Activated B cell treated with CpG ODN at 0.5 μM for 24 hours (primary cell): Measurements from ENCODE around the gene SSH2. TPM values are rescaled to one million over a fixed set of nuclear protein-coding genes. Genes with fewer than 3 reads are reported as not detected.

ENCODE experiments used
- ATAC-seq: fragments of 200-7000 bp; cut with Tn5 transposase; one replicate; pipeline ENCODE4 v1.10.0; 2021; ENCODE audit warnings: low read depth, mild to moderate bottlenecking, moderate library complexity
- CTCF ChIA-PET: fragments of 350-600 bp; sonication (Branson Sonifier 250); formaldehyde crosslinking; loops from one replicate; lab custom pipeline; 2021; ENCODE audit warnings: antibody characterized with exemption; lab: Charles Lee
- POLR2A ChIA-PET: fragments of 350-600 bp; sonication (Branson Sonifier 250); formaldehyde crosslinking; loops from one replicate; lab custom pipeline; 2021; ENCODE audit warnings: antibody characterized with exemption; lab: Charles Lee
- DNase-seq: peaks from one replicate; pipeline ENCODE4 v3.0.0; 2022
- H3K27ac Mint-ChIP-seq: one replicate; pipeline ENCODE4 v1.8.0; 2020; ENCODE audit warnings: mixed read lengths
- H3K27me3 Mint-ChIP-seq: one replicate; pipeline ENCODE4 v1.8.0; 2021; ENCODE audit warnings: mixed read lengths
- H3K36me3 Mint-ChIP-seq: one replicate; pipeline ENCODE4 v1.8.0; 2021; ENCODE audit warnings: low read depth, mixed read lengths
- H3K4me1 Mint-ChIP-seq: one replicate; pipeline ENCODE4 v1.8.0; 2021; ENCODE audit warnings: mixed read lengths
- H3K4me3 Mint-ChIP-seq: one replicate; pipeline ENCODE4 v1.8.0; 2020; ENCODE audit warnings: mild to moderate bottlenecking, mixed read lengths
- H3K9me3 Mint-ChIP-seq: one replicate; pipeline ENCODE4 v1.8.0; 2020; ENCODE audit warnings: mixed read lengths
- CTCF ChIP-seq: fragments of 200-600 bp; IDR thresholded peaks from one replicate; pipeline ENCODE4 v1.8.0; 2022; ENCODE audit warnings: antibody characterized with exemption, mild to moderate bottlenecking
- intact Hi-C: fragments of 100-400 bp; cut with micrococcal nuclease; formaldehyde crosslinking; loops from one replicate; pipeline ENCODE4 v1.15.1; 2024
- total RNA-seq: library from RNA; stranded (reverse); gene quantifications from 2 replicates; pipeline ENCODE4 v1.2.3, GENCODE V29; 2022

The SSH2 gene
- total RNA-seq: 80.1 and 95.7 TPM in 2 replicates

DNA sequence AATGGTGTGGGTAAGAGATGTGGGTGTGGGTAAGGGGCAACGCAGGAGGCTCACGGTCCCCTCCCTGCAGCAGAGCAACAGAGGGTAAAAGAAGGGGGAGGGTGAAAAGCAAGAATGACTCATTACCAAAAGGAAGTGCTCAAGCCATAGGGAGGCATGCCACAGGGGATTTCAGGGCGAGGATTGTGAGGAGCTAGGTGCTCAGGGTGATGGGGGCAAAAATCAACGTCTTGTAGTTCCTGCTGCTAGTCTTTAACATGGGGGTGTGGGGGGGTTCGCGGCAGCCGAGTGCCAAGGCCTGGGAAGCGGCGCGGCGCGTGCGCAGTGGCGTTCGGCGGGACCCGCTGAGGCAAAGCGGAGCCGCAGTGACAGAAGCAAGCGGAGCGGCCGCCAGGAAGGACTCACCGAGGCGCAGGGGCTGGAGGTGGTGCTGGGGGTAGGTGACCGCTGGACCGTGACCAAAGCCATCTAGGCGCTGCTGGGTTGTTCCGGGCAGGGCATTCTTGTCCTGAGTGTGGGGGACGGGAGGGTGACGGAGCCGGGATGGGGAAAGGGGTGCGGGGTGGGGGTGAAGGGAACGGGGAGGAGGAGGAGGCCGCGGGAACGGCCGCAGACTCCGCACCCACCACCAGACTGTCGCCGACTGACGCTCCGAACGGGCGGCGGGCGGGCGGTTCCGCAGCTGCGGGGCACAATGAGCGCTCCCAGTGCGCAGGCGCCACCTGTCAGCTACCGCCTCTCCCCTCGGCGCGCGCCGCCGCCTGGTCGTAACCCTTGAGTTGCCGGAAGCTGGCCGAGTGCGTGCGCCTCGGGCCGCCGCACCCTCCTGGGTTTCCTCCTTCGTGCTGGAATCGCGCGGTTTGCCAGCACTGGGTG lies at the start of gene SSH2:
Gene SSH2 (minus strand): TSS at position 696 of the 876 bp plus-strand sequence. CDS start 228 bp downstream, at position 468.
- intact Hi-C loops: loop anchor here (1.0 to 5.0 kb wide), 7 partner anchors 12 to 637 kb away; partner anchors contain the start of genes ABHD15, CORO6, GIT1 and NUFIP2
- ChIA-PET CTCF (interaction anchor here (1.0 to 4.8 kb wide), 9 partner anchors 38 to 338 kb away, joined by 3 to 241 read pairs (median 20); partner anchors contain the start of gene ANKRD13B), POLR2A (interaction anchor here (0.5 to 4.8 kb wide), 36 partner anchors 10 to 1268 kb away, joined by 3 to 112 read pairs (median 5); partner anchors contain the start of genes CORO6, NUFIP2 and SUPT6H)
- DNase-seq: peak; percentile 86
- no peak within 1 kb of the TSS for H3K27ac Mint-ChIP-seq
- peaks cover 15% of the 10 kb centered on the region for H3K36me3 Mint-ChIP-seq
- ATAC-seq: peak; percentile 57
- H3K4me3 Mint-ChIP-seq: no peak within 1 kb of the TSS
- TF ChIP-seq CTCF: no peak
- no peaks in the 10 kb centered on the region for H3K27me3 Mint-ChIP-seq
- no peaks in the 10 kb centered on the region for H3K9me3 Mint-ChIP-seq
- H3K4me1 Mint-ChIP-seq: peaks cover 36% of the 10 kb centered on the region

DNA sequence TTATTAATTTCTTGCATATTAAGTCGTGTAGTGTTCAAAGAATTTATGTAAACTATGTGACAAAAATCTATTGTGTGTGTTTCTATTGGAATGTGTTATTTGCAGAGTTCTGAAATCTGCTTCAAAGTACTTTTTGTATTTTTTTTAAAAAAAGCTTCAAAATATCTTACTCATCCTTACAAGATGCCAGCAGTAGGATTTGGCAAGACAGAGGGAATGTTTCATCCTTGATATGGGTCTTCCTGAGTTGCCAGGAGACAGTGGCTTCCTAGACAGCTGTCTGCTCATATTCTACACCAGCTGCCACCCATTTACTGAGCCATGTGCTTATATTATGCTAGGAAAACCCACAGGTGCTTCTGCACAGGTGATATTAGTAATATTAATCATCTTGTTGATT lies 47.8 kb upstream of the SSH2 start:
- no peak overlapping the region for H3K4me3 Mint-ChIP-seq
- H3K9me3 Mint-ChIP-seq: no peaks in the 10 kb centered on the region
- no peak for TF ChIP-seq CTCF
- no peak overlapping the region for H3K27ac Mint-ChIP-seq
- H3K36me3 Mint-ChIP-seq: no peaks in the 10 kb centered on the region
- no peak for ATAC-seq
- no peak for DNase-seq
- no peaks in the 10 kb centered on the region for H3K27me3 Mint-ChIP-seq
- no peaks in the 10 kb centered on the region for H3K4me1 Mint-ChIP-seq
- intact Hi-C loops: no loop called here
- ChIA-PET POLR2A (no interaction called here), CTCF (no interaction called here)

DNA sequence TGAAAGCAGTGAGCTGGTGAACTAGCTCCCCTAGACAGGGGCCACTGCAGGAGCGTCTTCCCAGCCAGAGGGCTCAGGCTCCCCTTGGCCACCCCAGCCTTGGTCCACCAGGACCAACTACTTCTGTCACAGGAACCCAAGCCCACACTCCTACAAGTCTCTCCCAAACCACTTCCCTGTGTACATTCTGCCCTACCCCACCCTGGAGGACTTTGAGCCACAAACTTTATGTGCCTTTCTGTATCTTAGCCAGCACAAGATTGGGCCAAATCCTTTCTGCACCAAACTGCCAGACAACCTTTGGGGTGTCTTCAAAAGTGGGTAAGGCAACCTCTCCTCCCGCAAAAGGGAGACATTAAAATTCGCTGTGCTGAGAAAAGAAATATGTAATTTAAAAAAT lies 43.0 kb upstream of the SSH2 start:
- DNase-seq (no peak), ATAC-seq (no peak)
- Mint-ChIP-seq H3K9me3 (no peaks in the 10 kb centered on the region), H3K27me3 (no peaks in the 10 kb centered on the region), H3K36me3 (no peaks in the 10 kb centered on the region), H3K4me1 (peaks cover 7% of the 10 kb centered on the region), H3K27ac (no peak overlapping the region), H3K4me3 (no peak overlapping the region)
- intact Hi-C loops: no loop called here
- POLR2A ChIA-PET: no interaction called here
- TF ChIP-seq CTCF: no peak
- CTCF ChIA-PET: no interaction called here

DNA sequence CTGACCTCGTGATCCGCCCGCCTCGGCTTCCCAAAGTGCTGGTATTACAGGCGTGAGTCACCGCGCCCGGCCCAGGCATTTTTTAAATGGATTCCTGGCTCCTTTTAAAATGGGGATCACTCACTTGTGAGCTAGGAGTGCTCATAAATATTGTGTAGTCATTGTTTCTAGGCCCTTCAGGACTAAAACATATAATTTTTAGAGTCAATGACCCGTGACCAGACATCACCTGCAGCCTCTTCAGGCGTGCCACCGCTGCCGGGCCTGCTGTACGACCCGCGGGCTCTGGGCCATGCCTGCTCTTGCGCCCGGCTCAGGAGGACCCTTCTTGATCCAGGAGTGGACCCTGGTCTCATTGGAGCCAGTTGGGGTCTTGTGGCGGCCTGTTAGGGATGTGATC lies 42.2 kb upstream of the SSH2 start:
- H3K9me3 Mint-ChIP-seq: no peaks in the 10 kb centered on the region
- no peak overlapping the region for H3K4me3 Mint-ChIP-seq
- ChIA-PET POLR2A (no interaction called here), CTCF (no interaction called here)
- no peaks in the 10 kb centered on the region for H3K27me3 Mint-ChIP-seq
- H3K27ac Mint-ChIP-seq: no peak overlapping the region
- no peak for TF ChIP-seq CTCF
- no peaks in the 10 kb centered on the region for H3K36me3 Mint-ChIP-seq
- H3K4me1 Mint-ChIP-seq: peaks cover 7% of the 10 kb centered on the region
- no peak for DNase-seq
- ATAC-seq: no peak
- intact Hi-C loops: no loop called here

DNA sequence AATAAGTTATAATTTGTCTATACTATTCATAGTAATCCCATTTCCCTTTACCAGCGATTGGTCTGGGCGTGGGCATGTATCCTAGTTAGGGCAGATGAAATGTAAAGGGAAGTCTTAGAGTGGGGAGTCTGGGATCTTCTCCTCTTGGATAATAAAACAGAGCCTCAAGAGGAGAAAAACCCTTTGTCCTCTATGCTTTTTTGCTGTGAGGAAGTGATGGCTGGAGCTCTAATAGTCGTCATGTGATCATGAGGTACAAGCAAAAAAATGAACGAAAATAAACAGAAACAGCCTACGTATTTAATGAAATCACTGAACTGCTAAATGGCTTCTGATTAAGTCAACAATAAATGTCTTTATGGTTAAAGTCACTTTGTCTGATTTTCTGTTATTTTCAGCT lies 38.2 kb upstream of the SSH2 start:
- peaks cover 7% of the 10 kb centered on the region for H3K4me1 Mint-ChIP-seq
- ATAC-seq: no peak

More for the DNA sequence above, 38.2 kb upstream of the SSH2 start:
- ChIA-PET POLR2A (no interaction called here), CTCF (no interaction called here)
- intact Hi-C loops: no loop called here
- no peak for DNase-seq
- Mint-ChIP-seq H3K27me3 (no peaks in the 10 kb centered on the region), H3K4me3 (no peak overlapping the region), H3K9me3 (no peaks in the 10 kb centered on the region), H3K27ac (no peak overlapping the region), H3K36me3 (no peaks in the 10 kb centered on the region)
- no peak for TF ChIP-seq CTCF
